SU-DHL-6 (cell line): ENCODE data around the gene TMA7B.

Experiments used
- H2AFZ ChIP-seq: fragments of 200-600 bp; sonication (generic); 2 replicates; pipeline ENCODE4 v1.6.1; 2014; ENCODE audit warnings: low read depth, mild to moderate bottlenecking, moderate library complexity, mixed read lengths, antibody characterized with exemption, low read length; ENCODE audit not compliant: severe bottlenecking
- H3F3A ChIP-seq: fragments of 200-600 bp; shearing (Covaris generic); 2 replicates; pipeline ENCODE4 v1.6.0; 2016; ENCODE audit warnings: antibody characterized with exemption, mild to moderate bottlenecking; ENCODE audit not compliant: insufficient read depth
- H3K27ac ChIP-seq: fragments of 200-600 bp; sonication (generic); 2 replicates; pipeline ENCODE4 v1.5.1; 2016; ENCODE audit warnings: low read depth, mild to moderate bottlenecking, low read length, moderate library complexity, mixed read lengths
- H3K27me3 ChIP-seq: fragments of 200-600 bp; sonication (generic), shearing (Covaris generic); 2 replicates; pipeline ENCODE4 v1.6.0; 2014; ENCODE audit warnings: mild to moderate bottlenecking, low read length
- H3K36me3 ChIP-seq: fragments of 200-600 bp; sonication (generic); 2 replicates; pipeline ENCODE4 v1.6.1; 2014; ENCODE audit warnings: mild to moderate bottlenecking, low read length, mixed read lengths
- H3K4me2 ChIP-seq: fragments of 300-600, 200-600 bp; shearing (Covaris generic), sonication (generic); 2 replicates; pipeline ENCODE4 v1.6.0; 2014; ENCODE audit warnings: low read length, low read depth, mild to moderate bottlenecking; ENCODE audit not compliant: poor library complexity, severe bottlenecking
- H3K4me3 ChIP-seq: fragments of 200-600 bp; sonication (generic); 2 replicates; pipeline ENCODE4 v1.5.1; 2014; ENCODE audit warnings: antibody characterized with exemption, low read length, mild to moderate bottlenecking, mixed read lengths; ENCODE audit not compliant: insufficient read depth, poor library complexity, severe bottlenecking
- H3K79me2 ChIP-seq: fragments of 200-600 bp; sonication (generic); 2 replicates; pipeline ENCODE4 v1.6.1; 2014; ENCODE audit warnings: mild to moderate bottlenecking, low read length, moderate library complexity; ENCODE audit not compliant: insufficient read depth
- H3K9ac ChIP-seq: fragments of 200-600 bp; sonication (generic); 2 replicates; pipeline ENCODE4 v1.7.0; 2014; ENCODE audit warnings: mild to moderate bottlenecking, low read length
- H3K9me2 ChIP-seq: fragments of 200-600 bp; sonication (generic); replicated peaks from 2 replicates; pipeline ENCODE4 v1.6.1; 2014; ENCODE audit warnings: low read length; ENCODE audit not compliant: insufficient read depth
- H3K9me3 ChIP-seq: fragments of 200-600 bp; sonication (generic); 2 replicates; pipeline ENCODE4 v1.6.1; 2014; ENCODE audit warnings: low read length, mixed read lengths; ENCODE audit not compliant: insufficient read depth
- H4K20me1 ChIP-seq: fragments of 200-600 bp; sonication (generic); 2 replicates; pipeline ENCODE4 v1.6.1; 2014; ENCODE audit warnings: low read depth, mild to moderate bottlenecking, antibody characterized with exemption, low read length, moderate library complexity, mixed read lengths
- CTCF ChIP-seq: fragments of 200-600 bp; sonication (generic); IDR thresholded peaks from one replicate; pipeline ENCODE4 v1.5.1; 2017; ENCODE audit warnings: antibody characterized with exemption, mild to moderate bottlenecking, low read length, moderate library complexity; ENCODE audit not compliant: insufficient read depth, poor library complexity, severe bottlenecking
- EZH2phosphoT487 ChIP-seq: fragments of 200-600 bp; sonication (generic), shearing (Covaris generic); conservative IDR thresholded peaks from 2 replicates; pipeline ENCODE4 v1.6.1; 2018; ENCODE audit warnings: mild to moderate bottlenecking, antibody characterized with exemption, low read length, moderate library complexity, mixed read lengths

The TMA7B gene

GRCh38 chr22:39970742-39971141, 10.5 kb downstream of the TMA7B start:
- no peaks in the 10 kb centered on the region for H3K9me2 ChIP-seq
- no peak overlapping the region for H3K27ac ChIP-seq
- no peak overlapping the region for H3K4me3 ChIP-seq
- H3F3A ChIP-seq, result no peaks in the 10 kb centered on the region
- no peaks in the 10 kb centered on the region for H3K9me3 ChIP-seq
- TF ChIP-seq EZH2phosphoT487 (no peak), CTCF (no peak)
- no peak overlapping the region for H2AFZ ChIP-seq
- no peak overlapping the region for H3K4me2 ChIP-seq
- H3K27me3 ChIP-seq, result no peaks in the 10 kb centered on the region
- no peaks in the 10 kb centered on the region for H4K20me1 ChIP-seq
- no peaks in the 10 kb centered on the region for H3K36me3 ChIP-seq
- H3K9ac ChIP-seq, result no peak overlapping the region
- H3K79me2 ChIP-seq, result no peaks in the 10 kb centered on the region

GRCh38 chr22:39972641-39973040, 12.4 kb downstream of the TMA7B start:
- Histone ChIP-seq H3K79me2 (no peaks in the 10 kb centered on the region), H2AFZ (no peak overlapping the region), H3F3A (no peaks in the 10 kb centered on the region), H3K9ac (no peak overlapping the region), H3K4me3 (no peak overlapping the region), H3K9me3 (no peaks in the 10 kb centered on the region), H3K36me3 (no peaks in the 10 kb centered on the region), H3K4me2 (no peak overlapping the region), H3K27me3 (no peaks in the 10 kb centered on the region), H3K9me2 (no peaks in the 10 kb centered on the region), H3K27ac (no peak overlapping the region), H4K20me1 (no peaks in the 10 kb centered on the region)
- TF ChIP-seq CTCF (no peak), EZH2phosphoT487 (no peak)

- Histone ChIP-seq H3K36me3 (no peaks in the 10 kb centered on the region), H3K9me2 (no peaks in the 10 kb centered on the region), H4K20me1 (no peaks in the 10 kb centered on the region), H3K79me2 (no peaks in the 10 kb centered on the region), H3K9me3 (no peaks in the 10 kb centered on the region), H3K9ac (no peak overlapping the region), H3F3A (no peaks in the 10 kb centered on the region), H3K4me2 (no peak overlapping the region), H3K27me3 (no peaks in the 10 kb centered on the region), H3K4me3 (no peak overlapping the region), H3K27ac (no peak overlapping the region), H2AFZ (no peak overlapping the region)
- TF ChIP-seq EZH2phosphoT487, result no peak
- no peak for TF ChIP-seq CTCF
These were observed 13.5 kb downstream of the TMA7B start for GRCh38 chr22:39973656-39974055.
